Esophagus muscularis mucosa (tissue), 4 donors: ENCODE results near the gene NMU. TPM values are rescaled to one million over a fixed set of nuclear protein-coding genes. Genes with fewer than 3 reads are reported as not detected.
"Not testable (repeated sequence)": the region's sequence is repeated elsewhere in the genome, so short reads cannot be mapped to it uniquely, and the experiment has no call there.

Source experiments
- DNase-seq: peaks from one replicate; pipeline ENCODE4 v3.0.0-alpha.2; 2017; ENCODE audit errors: extremely low spot score
- H3K27ac ChIP-seq, 4 donors: fragments of 200-600 bp; sonication (generic); replicated peaks in 1 of 4; 1 replicate in 3 of 4; 2 replicates in 1 of 4; pipeline ENCODE4 v1.5.1; 2016 to 2019; ENCODE audit warnings: mild to moderate bottlenecking in 1 of 4
- H3K27me3 ChIP-seq, 4 donors: fragments of 200-600 bp; sonication (generic); one replicate each; pipeline versions ENCODE4 v1.5.1 to v1.6.0; 2016 to 2019
- H3K36me3 ChIP-seq, 4 donors: fragments of 200-600 bp; sonication (generic); one replicate each; pipeline ENCODE4 v1.5.1; 2016 to 2019
- H3K4me1 ChIP-seq, 4 donors: fragments of 200-600 bp; sonication (generic); one replicate each; pipeline ENCODE4 v1.5.1; 2016 to 2019
- H3K4me3 ChIP-seq, 4 donors: fragments of 200-600 bp; sonication (generic); 1 replicate in 2 of 4; 2 replicates in 2 of 4; pipeline ENCODE4 v1.5.1; 2016 to 2019; ENCODE audit warnings: mild to moderate bottlenecking in 4 of 4, moderate library complexity in 1 of 4
- H3K9me3 ChIP-seq, 4 donors: fragments of 200-600 bp; sonication (generic); 1 replicate in 3 of 4; 2 replicates in 1 of 4; pipeline ENCODE4 v1.5.1; 2016 to 2019
- EP300 ChIP-seq: sonication (generic); formaldehyde crosslinking; IDR thresholded peaks from one replicate; pipeline ENCODE4 v1.6.1; 2017; ENCODE audit warnings: antibody characterized with exemption
- POLR2A ChIP-seq: fragments of 450-650 bp; IDR thresholded peaks from one replicate; pipeline ENCODE4 v1.6.1; 2017; ENCODE audit warnings: antibody characterized with exemption, moderate library complexity, mild to moderate bottlenecking, low read depth
- POLR2AphosphoS5 ChIP-seq, 2 donors: sonication (generic); formaldehyde crosslinking; IDR thresholded peaks; one replicate each; pipeline ENCODE4 v1.6.1; 2017; ENCODE audit warnings: antibody characterized with exemption in 2 of 2
- WGBS: methylation state at CpG from one replicate; pipeline ENCODE4 v1.1.5; 2018; 5-methylcytosine and 5-hydroxymethylcytosine counted together
- intact Hi-C: fragments of 100-400 bp; cut with DNase I; formaldehyde crosslinking; loops from one replicate; pipeline ENCODE4 v1.15.1; 2023
- total RNA-seq, 4 donors: library from RNA; depleted of rRNA; stranded (reverse); fragments of >200 nt; gene quantifications; one replicate each; pipeline versions ENCODE4 v1.1.0 to v1.2.1, GENCODE V29; 2016
- TF ChIP-seq, protein P1 (sequence below), 3 experiments: fragments of 200-600 bp in 2 of 3; fragments of 450-650 bp in 1 of 3; sonication (generic) in 2 of 3; IDR thresholded peaks; one replicate each; pipeline ENCODE4 v1.5.1; 2017 to 2019; ENCODE audit warnings: antibody characterized with exemption in 3 of 3, mild to moderate bottlenecking in 2 of 3, moderate library complexity in 1 of 3

The NMU gene
- total RNA-seq, 4 donors from 2014 or later, result not detected

DNA sequence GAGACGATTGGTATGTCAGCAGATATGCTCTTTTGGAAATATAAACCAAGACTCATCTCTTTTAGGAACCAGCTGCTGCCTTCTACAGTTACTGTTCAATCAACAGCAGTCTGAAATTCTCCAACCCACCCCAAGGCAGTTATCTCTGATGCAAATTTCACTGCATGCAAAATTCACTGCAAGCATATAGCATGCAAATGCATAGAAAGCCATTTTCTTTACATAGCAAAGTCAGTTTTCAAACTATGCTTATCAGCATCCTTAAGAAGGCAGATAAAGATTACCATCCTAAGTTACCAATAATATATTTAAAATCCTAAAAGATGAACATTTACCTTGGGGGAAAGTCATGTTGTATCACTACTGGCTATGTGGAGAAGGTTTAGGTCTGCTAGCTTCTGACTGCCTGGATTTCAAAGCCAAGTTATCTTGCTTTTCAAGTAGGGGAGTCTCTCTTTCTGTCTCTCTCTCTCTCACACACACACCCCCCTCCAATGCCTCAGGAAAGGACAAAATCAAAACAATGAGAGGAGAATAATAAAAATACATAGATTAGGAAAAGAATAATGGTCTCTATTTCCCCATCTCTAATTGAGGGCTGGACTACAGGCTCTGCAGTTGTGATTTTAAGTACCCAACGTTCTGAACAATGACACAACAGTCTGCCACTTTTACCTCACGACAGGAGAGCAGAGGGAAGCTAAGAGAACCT, 1.5 kb downstream of the NMU start:
- peaks cover 8 to 24% (median 22%) of the 10 kb centered on the region in 4 donors for H3K4me1 ChIP-seq
- H3K27me3 ChIP-seq, result peaks cover 0 to 52% (median 27%) of the 10 kb centered on the region in 4 donors
- H3K36me3 ChIP-seq, result no peaks in the 10 kb centered on the region
- WGBS, result 34% methylated on average over 3 of the region's 3 CpGs
- H3K27ac ChIP-seq, result no peak overlapping the region
- H3K4me3 ChIP-seq, result no peak overlapping the region
- intact Hi-C loops, result no loop called here
- no peaks in the 10 kb centered on the region for H3K9me3 ChIP-seq
- no peak for DNase-seq
- TF ChIP-seq, protein P1, sequence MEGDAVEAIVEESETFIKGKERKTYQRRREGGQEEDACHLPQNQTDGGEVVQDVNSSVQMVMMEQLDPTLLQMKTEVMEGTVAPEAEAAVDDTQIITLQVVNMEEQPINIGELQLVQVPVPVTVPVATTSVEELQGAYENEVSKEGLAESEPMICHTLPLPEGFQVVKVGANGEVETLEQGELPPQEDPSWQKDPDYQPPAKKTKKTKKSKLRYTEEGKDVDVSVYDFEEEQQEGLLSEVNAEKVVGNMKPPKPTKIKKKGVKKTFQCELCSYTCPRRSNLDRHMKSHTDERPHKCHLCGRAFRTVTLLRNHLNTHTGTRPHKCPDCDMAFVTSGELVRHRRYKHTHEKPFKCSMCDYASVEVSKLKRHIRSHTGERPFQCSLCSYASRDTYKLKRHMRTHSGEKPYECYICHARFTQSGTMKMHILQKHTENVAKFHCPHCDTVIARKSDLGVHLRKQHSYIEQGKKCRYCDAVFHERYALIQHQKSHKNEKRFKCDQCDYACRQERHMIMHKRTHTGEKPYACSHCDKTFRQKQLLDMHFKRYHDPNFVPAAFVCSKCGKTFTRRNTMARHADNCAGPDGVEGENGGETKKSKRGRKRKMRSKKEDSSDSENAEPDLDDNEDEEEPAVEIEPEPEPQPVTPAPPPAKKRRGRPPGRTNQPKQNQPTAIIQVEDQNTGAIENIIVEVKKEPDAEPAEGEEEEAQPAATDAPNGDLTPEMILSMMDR (IDR thresholded peaks at IDR 0.05), result no peak
- TF ChIP-seq EP300 (no peak), POLR2AphosphoS5 (IDR thresholded peaks at IDR 0.05) (no peak), POLR2A (no peak)

DNA sequence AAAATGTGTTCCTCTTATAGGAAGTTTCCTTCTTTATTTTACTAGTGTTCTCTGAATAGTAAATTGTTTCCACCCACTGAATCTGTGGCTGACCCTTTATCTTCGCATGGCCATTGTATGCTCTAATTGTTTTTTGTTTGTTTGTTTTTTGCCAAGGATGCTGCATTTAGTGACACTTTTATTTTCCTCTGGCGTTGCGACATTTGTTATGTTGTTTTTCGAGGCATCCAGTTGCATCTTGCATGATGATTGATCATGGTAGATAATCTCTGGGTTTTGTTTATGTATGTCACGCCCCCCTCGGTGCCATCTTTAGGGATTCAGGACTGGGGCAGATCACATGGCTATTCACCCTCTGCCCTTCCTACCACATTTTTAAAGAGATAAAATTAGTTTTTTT, 2.2 kb downstream of the NMU start:
- 70% methylated on average over 6 of the region's 6 CpGs for WGBS
- TF ChIP-seq, protein P1 (IDR thresholded peaks at IDR 0.05), result no peak
- no peak for TF ChIP-seq POLR2A
- no peak for TF ChIP-seq POLR2AphosphoS5 (IDR thresholded peaks at IDR 0.05)
- TF ChIP-seq EP300, result no peak
- intact Hi-C loops, result no loop called here
- Histone ChIP-seq H3K27me3 (peaks cover 0 to 52% (median 27%) of the 10 kb centered on the region in 4 donors), H3K9me3 (no peaks in the 10 kb centered on the region), H3K4me3 (no peak overlapping the region), H3K27ac (no peak overlapping the region), H3K36me3 (no peaks in the 10 kb centered on the region), H3K4me1 (peaks cover 8 to 24% (median 22%) of the 10 kb centered on the region in 4 donors)
- no peak for DNase-seq

DNA sequence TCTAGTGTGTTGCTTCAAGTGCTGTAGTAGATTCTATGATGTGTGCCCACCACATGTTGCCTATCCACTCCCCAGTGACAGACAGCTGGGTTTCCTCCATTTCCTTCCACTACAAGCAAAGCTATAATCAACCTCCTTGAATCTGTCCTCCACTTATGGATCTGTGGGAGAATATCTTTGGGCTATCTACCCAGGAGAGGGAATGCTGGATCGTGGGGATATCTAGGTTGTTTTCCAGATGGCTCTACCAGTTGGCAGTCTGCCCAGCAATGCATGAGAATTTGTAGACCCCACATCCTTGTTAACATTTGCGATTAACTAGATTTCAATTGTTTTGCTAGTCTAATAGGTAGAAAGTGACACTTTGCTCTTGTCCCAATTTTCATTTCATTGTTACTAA, 10.3 kb downstream of the NMU start:
- Histone ChIP-seq H3K27me3 (no peaks in the 10 kb centered on the region), H3K4me1 (no peaks in the 10 kb centered on the region), H3K36me3 (no peaks in the 10 kb centered on the region), H3K4me3 (no peak overlapping the region), H3K9me3 (no peaks in the 10 kb centered on the region), H3K27ac (no peak overlapping the region)
- TF ChIP-seq POLR2AphosphoS5 (IDR thresholded peaks at IDR 0.05) (no peak), EP300 (no peak), POLR2A (no peak)
- no peak for DNase-seq
- intact Hi-C loops, result no loop called here
- WGBS, result 68% methylated on average over 2 of the region's 2 CpGs

DNA sequence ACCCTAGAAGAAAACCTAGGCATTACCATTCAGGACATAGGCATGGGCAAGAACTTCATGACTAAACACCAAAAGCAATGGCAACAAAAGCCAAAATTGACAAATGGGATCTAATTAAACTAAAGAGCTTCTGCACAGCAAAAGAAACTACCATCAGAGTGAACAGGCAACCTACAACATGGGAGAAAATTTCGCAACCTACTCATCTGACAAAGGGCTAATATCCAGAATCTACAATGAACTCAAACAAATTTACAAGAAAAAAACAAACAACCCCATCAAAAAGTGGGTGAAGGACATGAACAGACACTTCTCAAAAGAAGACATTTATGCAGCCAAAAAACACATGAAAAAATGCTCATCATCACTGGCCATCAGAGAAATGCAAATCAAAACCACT, 12.0 kb downstream of the NMU start:
- DNase-seq, H3K36me3 ChIP-seq, H3K27me3 ChIP-seq, H3K4me3 ChIP-seq, H3K4me1 ChIP-seq, H3K9me3 ChIP-seq, H3K27ac ChIP-seq, intact Hi-C loops: not testable (repeated sequence)
- 50% methylated on average over 1 of the region's 1 CpG for WGBS

DNA sequence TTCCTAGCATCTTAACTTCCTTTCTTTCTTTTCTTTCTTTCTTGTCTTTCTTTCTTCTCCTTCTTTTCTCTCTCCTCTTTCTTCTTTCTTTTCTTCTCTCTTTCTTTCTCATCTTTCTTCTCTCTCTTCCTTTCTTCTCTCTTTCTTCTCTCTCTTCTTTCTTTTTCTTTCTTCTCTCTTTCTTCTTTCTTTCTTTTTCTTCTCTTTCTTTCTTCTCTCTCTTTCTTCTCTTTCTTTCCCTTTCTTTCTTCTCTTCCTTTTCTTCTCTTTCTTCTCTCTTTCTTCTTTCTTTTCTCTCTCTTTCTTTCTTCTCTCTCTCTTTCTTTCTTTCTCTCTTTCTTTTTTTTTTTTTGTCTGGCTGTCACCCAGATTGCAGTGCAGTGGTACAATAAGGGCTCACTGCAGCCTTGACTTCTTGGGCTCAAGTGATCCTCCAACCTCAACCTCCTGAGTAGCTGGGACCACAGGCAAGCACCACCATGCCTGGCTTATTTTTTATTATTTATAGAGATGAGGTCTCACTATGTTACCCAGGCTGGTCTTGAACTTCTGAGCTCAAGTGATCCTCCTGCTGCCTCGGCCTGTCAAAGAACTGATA, 17.5 kb downstream of the NMU start:
- intact Hi-C loops, result no loop called here
- no peaks in the 10 kb centered on the region for H3K4me1 ChIP-seq
- TF ChIP-seq EP300, result no peak
- no peak for TF ChIP-seq POLR2AphosphoS5 (IDR thresholded peaks at IDR 0.05)
- no peak for TF ChIP-seq POLR2A
- TF ChIP-seq, protein P1 (IDR thresholded peaks at IDR 0.05), result no peak
- no peak overlapping the region for H3K4me3 ChIP-seq
- H3K27me3 ChIP-seq, result no peaks in the 10 kb centered on the region
- 73% methylated on average over 1 of the region's 1 CpG for WGBS
- H3K9me3 ChIP-seq, result no peaks in the 10 kb centered on the region
- H3K27ac ChIP-seq, result no peak overlapping the region
- no peak for DNase-seq
- H3K36me3 ChIP-seq, result no peaks in the 10 kb centered on the region
